NCI-H2107 treated with DMSO at 0.1 percent for 48 hours (cell line): ENCODE data around the gene CSRP2.
A peak's percentile ranks its signal among the peaks of the same experiment; 100 is the strongest.

ENCODE experiments used
- DNase-seq: peaks from one replicate; lab custom pipeline; 2025; ENCODE audit not compliant: unreplicated experiment; lab: John Stamatoyannopoulos, UW

The CSRP2 gene

GRCh38 chr12:76895796-76896195 lies 17.0 kb upstream of the CSRP2 start:
- no peak for DNase-seq

GRCh38 chr12:76891609-76892008 lies 12.8 kb upstream of the CSRP2 start:
- DNase-seq = no peak

- no peak for DNase-seq
These were observed 11.6 kb upstream of the CSRP2 start for GRCh38 chr12:76890151-76891143.

- DNase-seq = no peak
These were observed 10.0 kb upstream of the CSRP2 start for GRCh38 chr12:76888775-76889174.

GRCh38 chr12:76883811-76884210 lies 5.0 kb upstream of the CSRP2 start:
- DNase-seq = no peak

GRCh38 chr12:76883151-76883550 lies 4.3 kb upstream of the CSRP2 start:
- DNase-seq = no peak

- no peak for DNase-seq
These were observed 3.5 kb upstream of the CSRP2 start for GRCh38 chr12:76882367-76882766.

GRCh38 chr12:76881142-76881541 lies 2.3 kb upstream of the CSRP2 start:
- DNase-seq = no peak

- DNase-seq = no peak
These were observed 1.8 kb upstream of the CSRP2 start for GRCh38 chr12:76880519-76881023.

- no peak for DNase-seq
These were observed 1.1 kb upstream of the CSRP2 start for GRCh38 chr12:76879710-76880518.

GRCh38 chr12:76878099-76878898 lies 520 bp downstream of the CSRP2 start:
- peak; percentile 56 for DNase-seq

- no peak for DNase-seq
These were observed 2.1 kb downstream of the CSRP2 start for GRCh38 chr12:76876696-76877229.

- no peak for DNase-seq
These were observed 4.2 kb downstream of the CSRP2 start for GRCh38 chr12:76874491-76875190.

GRCh38 chr12:76874027-76874426 lies 4.8 kb downstream of the CSRP2 start:
- DNase-seq = no peak

GRCh38 chr12:76872415-76872814 lies 6.4 kb downstream of the CSRP2 start:
- no peak for DNase-seq

GRCh38 chr12:76871742-76872141 lies 7.1 kb downstream of the CSRP2 start:
- DNase-seq = no peak

GRCh38 chr12:76871082-76871481 lies 7.7 kb downstream of the CSRP2 start:
- no peak for DNase-seq

GRCh38 chr12:76866726-76867125 lies 12.1 kb downstream of the CSRP2 start:
- DNase-seq = peak; percentile 60

GRCh38 chr12:76866151-76866567 lies 12.7 kb downstream of the CSRP2 start:
- DNase-seq = peak; percentile 93
